HCT116 (cell line): ENCODE measurements around the gene RIOX2. TPM values are rescaled to one million over a fixed set of nuclear protein-coding genes. Genes with fewer than 3 reads are reported as not detected.

Experiments used
- total RNA-seq: library from RNA; stranded (reverse); gene quantifications from one replicate; pipeline ENCODE4 v1.2.1, GENCODE V29; 2021; ENCODE audit not compliant: unreplicated experiment

RIOX2 gene
- total RNA-seq, 1 experiment from 2014 or later: 39.1 TPM

Other genes starting within 250 kb of the RIOX2 start
- 2.9 TPM for gene ARL6, start 207.7 kb downstream of the RIOX2 start, total RNA-seq
- 7.5 TPM for gene CRYBG3, start 150.4 kb downstream of the RIOX2 start, total RNA-seq
- gene GABRR3, start 62.9 kb upstream of the RIOX2 start, total RNA-seq: not detected
- gene OR5AC2, start 114.7 kb upstream of the RIOX2 start, total RNA-seq: not detected
- gene OR5H1, start 158.3 kb upstream of the RIOX2 start, total RNA-seq: not detected
- gene OR5H14, start 175.0 kb upstream of the RIOX2 start, total RNA-seq: not detected
- not detected for gene OR5H15, start 194.3 kb upstream of the RIOX2 start, total RNA-seq